ENCODE data around the gene NCK2.

GRCh38 chr2:105852066-105852465 is 107.4 kb downstream of the NCK2 start:
- TF ChIP-seq EZH2phosphoT487 (IDR thresholded peaks at IDR 0.05; ENCODE audit: borderline replicate concordance, low read length), result no peak
- TF ChIP-seq, protein P1, sequence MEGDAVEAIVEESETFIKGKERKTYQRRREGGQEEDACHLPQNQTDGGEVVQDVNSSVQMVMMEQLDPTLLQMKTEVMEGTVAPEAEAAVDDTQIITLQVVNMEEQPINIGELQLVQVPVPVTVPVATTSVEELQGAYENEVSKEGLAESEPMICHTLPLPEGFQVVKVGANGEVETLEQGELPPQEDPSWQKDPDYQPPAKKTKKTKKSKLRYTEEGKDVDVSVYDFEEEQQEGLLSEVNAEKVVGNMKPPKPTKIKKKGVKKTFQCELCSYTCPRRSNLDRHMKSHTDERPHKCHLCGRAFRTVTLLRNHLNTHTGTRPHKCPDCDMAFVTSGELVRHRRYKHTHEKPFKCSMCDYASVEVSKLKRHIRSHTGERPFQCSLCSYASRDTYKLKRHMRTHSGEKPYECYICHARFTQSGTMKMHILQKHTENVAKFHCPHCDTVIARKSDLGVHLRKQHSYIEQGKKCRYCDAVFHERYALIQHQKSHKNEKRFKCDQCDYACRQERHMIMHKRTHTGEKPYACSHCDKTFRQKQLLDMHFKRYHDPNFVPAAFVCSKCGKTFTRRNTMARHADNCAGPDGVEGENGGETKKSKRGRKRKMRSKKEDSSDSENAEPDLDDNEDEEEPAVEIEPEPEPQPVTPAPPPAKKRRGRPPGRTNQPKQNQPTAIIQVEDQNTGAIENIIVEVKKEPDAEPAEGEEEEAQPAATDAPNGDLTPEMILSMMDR (conservative IDR thresholded peaks at IDR 0.05; ENCODE audit: low read depth, low read length), result no peak
